T-cell (primary cell): ENCODE data around the gene GCSAM. TPM values are rescaled to one million over a fixed set of nuclear protein-coding genes. Genes with fewer than 3 reads are reported as not detected.
A peak's percentile ranks its signal among the peaks of the same experiment; 100 is the strongest.

Source experiments
- ATAC-seq, 4 experiments: fragments of 200-7000 bp in 3 of 4; fragments of 150-1000 bp in 1 of 4; cut with Tn5 transposase; replicated peaks in 1 of 4; 1 replicate in 3 of 4; 2 replicates in 1 of 4; pipeline ENCODE4 v1.10.0; 2021; ENCODE audit warnings: moderate library complexity in 3 of 4, mild to moderate bottlenecking in 2 of 4, moderate number of reproducible peaks in 1 of 4
- CTCF ChIA-PET, 2 donors: fragments of 300-600 bp; sonication (Branson Sonifier 250); formaldehyde crosslinking; loops; one replicate each; lab custom pipeline; 2022; ENCODE audit warnings: antibody characterized with exemption in 2 of 2; lab: Charles Lee
- POLR2A ChIA-PET, 2 donors: fragments of 300-600 bp; sonication (Branson Sonifier 250); formaldehyde crosslinking; loops; one replicate each; lab custom pipeline; 2022; ENCODE audit warnings: antibody characterized with exemption in 2 of 2; lab: Charles Lee
- DNase-seq, 35 experiments: peaks; one replicate each; pipeline versions ENCODE4 v3.0.0 to v3.0.0-alpha.2; 2013 to 2023
- H3K27ac ChIP-seq: one replicate; pipeline ENCODE4 v1.5.1; 2013; ENCODE audit warnings: low read length
- H3K27me3 ChIP-seq, 2 experiments: replicated peaks in 1 of 2; 1 replicate in 1 of 2; 2 replicates in 1 of 2; pipeline versions ENCODE4 v1.6.1 to v1.7.0; 2013; ENCODE audit warnings: low read length in 1 of 2, mixed read lengths in 1 of 2; ENCODE audit not compliant: control insufficient read depth in 2 of 2, insufficient read depth in 2 of 2; ENCODE audit errors: extremely low read depth in 1 of 2
- H3K36me3 ChIP-seq, 2 donors: 1 replicate in 1 of 2; 2 replicates in 1 of 2; pipeline versions ENCODE4 v1.6.1 to v1.7.0; 2013; ENCODE audit warnings: low read length in 1 of 2; ENCODE audit not compliant: control insufficient read depth in 2 of 2, insufficient read depth in 1 of 2; ENCODE audit errors: extremely low read depth in 1 of 2
- H3K4me1 ChIP-seq, 2 experiments: 1 replicate in 1 of 2; 2 replicates in 1 of 2; pipeline versions ENCODE4 v1.6.1 to v1.7.0; 2013; ENCODE audit warnings: low read length in 2 of 2, mixed read lengths in 1 of 2; ENCODE audit not compliant: insufficient read depth in 2 of 2, control insufficient read depth in 1 of 2; ENCODE audit errors: extremely low read depth in 1 of 2
- H3K4me3 ChIP-seq, 2 donors: 1 replicate in 1 of 2; 2 replicates in 1 of 2; pipeline versions ENCODE4 v1.5.1 to v1.7.0; 2013; ENCODE audit warnings: mild to moderate bottlenecking in 2 of 2, low read length in 1 of 2, moderate library complexity in 1 of 2; ENCODE audit not compliant: control insufficient read depth in 1 of 2; ENCODE audit errors: extremely low read depth in 1 of 2
- H3K9me3 ChIP-seq: 2 replicates; pipeline ENCODE4 v1.7.0; 2013
- H3K27ac Mint-ChIP-seq, 2 donors: one replicate each; pipeline ENCODE4 v1.8.0; 2020 to 2021; ENCODE audit warnings: mild to moderate bottlenecking in 2 of 2, mixed read lengths in 2 of 2
- H3K27me3 Mint-ChIP-seq, 2 donors: one replicate each; pipeline ENCODE4 v1.8.0; 2021 to 2022; ENCODE audit warnings: mixed read lengths in 2 of 2
- H3K36me3 Mint-ChIP-seq: one replicate; pipeline ENCODE4 v1.8.0; 2021; ENCODE audit warnings: mixed read lengths
- H3K4me1 Mint-ChIP-seq, 3 donors: one replicate each; pipeline ENCODE4 v1.8.0; 2020 to 2022; ENCODE audit warnings: mixed read lengths in 3 of 3, mild to moderate bottlenecking in 1 of 3
- H3K4me3 Mint-ChIP-seq, 3 donors: one replicate each; pipeline ENCODE4 v1.8.0; 2020 to 2022; ENCODE audit warnings: mild to moderate bottlenecking in 3 of 3, mixed read lengths in 3 of 3, moderate library complexity in 3 of 3
- H3K9me3 Mint-ChIP-seq, 3 donors: one replicate each; pipeline ENCODE4 v1.8.0; 2020 to 2022; ENCODE audit warnings: mixed read lengths in 3 of 3
- WGBS: methylation state at CpG from one replicate; pipeline ENCODE4 v1.1.5; 2013; ENCODE audit warnings: missing lambda C conversion rate; ENCODE audit not compliant: insufficient coverage; 5-methylcytosine and 5-hydroxymethylcytosine counted together
- total RNA-seq, 35 experiments: library from RNA in 6 of 35; stranded (reverse) in 6 of 35; fragments of 120-200 nt in 1 of 35; gene quantifications; one replicate each; pipeline versions ENCODE4 v1.2.1 to v1.2.4 and lab custom pipeline; 2013 to 2026

GCSAM gene
- total RNA-seq, 5 donors from 2014 or later (not counting 1 experiment from before 2014, with no cell fraction given): 15.8 to 21.6 (median 18.2) TPM

- Mint-ChIP-seq H3K4me1 (peaks cover 52 to 57% (median 55%) of the 10 kb centered on the region in 3 donors), H3K9me3 (no peaks in the 10 kb centered on the region), H3K27ac (no peak overlapping the region), H3K27me3 (no peaks in the 10 kb centered on the region), H3K36me3 (no peaks in the 10 kb centered on the region), H3K4me3 (no peak overlapping the region)
- CTCF ChIA-PET: interaction anchor here (0.5 to 5.2 kb wide), 16 partner anchors 8 to 434 kb away, joined by 3 to 50 read pairs (median 5); partner anchors contain the start of genes SLC9C1 (in 2 of the 2) and CD200 (in 1 of the 2)
- no peaks in the 10 kb centered on the region for H3K27me3 ChIP-seq
- ATAC-seq (no peak), DNase-seq (no peak)
- H3K9me3 ChIP-seq: no peaks in the 10 kb centered on the region
- H3K4me1 ChIP-seq: peaks cover 21 to 33% of the 10 kb centered on the region in 2 experiments
- POLR2A ChIA-PET: interaction anchor here in 1 of 2 donors (1.3 kb wide), 1 partner anchor 12 kb away, joined by 3 read pairs; no protein-coding TSS in a partner anchor
- WGBS: 80% methylated on average over 1 of the region's 4 CpGs
- no peak overlapping the region for H3K4me3 ChIP-seq
- no peak overlapping the region for H3K27ac ChIP-seq
- H3K36me3 ChIP-seq: no peaks in the 10 kb centered on the region
Measured at GRCh38 chr3:112137781-112138180, 4.7 kb upstream of the GCSAM start.

- peak overlapping the region; percentile 73 to 83 for H3K27ac Mint-ChIP-seq
- no peaks in the 10 kb centered on the region for H3K27me3 ChIP-seq
- H3K4me1 ChIP-seq: peaks cover 25 to 40% of the 10 kb centered on the region in 2 experiments
- H3K4me1 Mint-ChIP-seq: peaks cover 58 to 63% (median 61%) of the 10 kb centered on the region in 3 donors
- H3K4me3 Mint-ChIP-seq: no peak overlapping the region
- H3K27ac ChIP-seq: no peak overlapping the region
- ChIA-PET CTCF (interaction anchor here (0.5 to 5.2 kb wide), 20 partner anchors 8 to 435 kb away, joined by 3 to 50 read pairs (median 5); partner anchors contain the start of genes SLC9C1 (in 2 of the 2) and CD200 (in 1 of the 2)), POLR2A (interaction anchor here (0.5 to 1.3 kb wide), 3 partner anchors 12 to 46 kb away, joined by 3 to 4 read pairs (median 3); no protein-coding TSS in a partner anchor)
- no peak overlapping the region for H3K4me3 ChIP-seq
- WGBS: no CpG with 5 or more reads among the region's 5 CpGs
- peak in 27 of 35 experiments; percentile 12 to 68 (median 29) for DNase-seq
- H3K9me3 ChIP-seq: no peaks in the 10 kb centered on the region
- H3K36me3 Mint-ChIP-seq: no peaks in the 10 kb centered on the region
- ATAC-seq: peak in 1 of 4 experiments; percentile 38
- H3K36me3 ChIP-seq: no peaks in the 10 kb centered on the region
- H3K27me3 Mint-ChIP-seq: no peaks in the 10 kb centered on the region
- no peaks in the 10 kb centered on the region for H3K9me3 Mint-ChIP-seq
Measured at GRCh38 chr3:112136959-112137693, 4.1 kb upstream of the GCSAM start.

GRCh38 chr3:112136046-112136445, 3.0 kb upstream of the GCSAM start:
- peaks cover 27 to 47% of the 10 kb centered on the region in 2 experiments for H3K4me1 ChIP-seq
- peaks cover 64 to 71% (median 67%) of the 10 kb centered on the region in 3 donors for H3K4me1 Mint-ChIP-seq
- ChIA-PET POLR2A (interaction anchor here in 1 of 2 donors (1.2 kb wide), 1 partner anchor 13 kb away, joined by 3 read pairs; no protein-coding TSS in a partner anchor), CTCF (interaction anchor here (0.7 to 5.2 kb wide), 8 partner anchors 11 to 395 kb away, joined by 4 to 50 read pairs (median 8); partner anchors contain the start of gene SLC9C1 (in 2 of the 2))
- H3K36me3 ChIP-seq: no peaks in the 10 kb centered on the region
- H3K4me3 Mint-ChIP-seq: peak overlapping the region in 1 of 3 donors; percentile 37
- no peaks in the 10 kb centered on the region for H3K36me3 Mint-ChIP-seq
- no peaks in the 10 kb centered on the region for H3K9me3 ChIP-seq
- H3K4me3 ChIP-seq: no peak overlapping the region
- peak overlapping the region; percentile 87 for H3K27ac ChIP-seq
- no peaks in the 10 kb centered on the region for H3K27me3 ChIP-seq
- no CpG with 5 or more reads among the region's 1 CpG for WGBS
- H3K27me3 Mint-ChIP-seq: no peaks in the 10 kb centered on the region
- ATAC-seq (no peak), DNase-seq (no peak)
- no peaks in the 10 kb centered on the region for H3K9me3 Mint-ChIP-seq
- peak overlapping the region; percentile 93 to 98 for H3K27ac Mint-ChIP-seq

- no peaks in the 10 kb centered on the region for H3K9me3 ChIP-seq
- POLR2A ChIA-PET: interaction anchor here (0.6 to 1.6 kb wide), 2 partner anchors 9 to 188 kb away, joined by 3 to 4 read pairs; no protein-coding TSS in a partner anchor
- peak in 15 of 35 experiments; percentile 12 to 64 (median 27) for DNase-seq
- peak overlapping the region in 1 of 2 donors; percentile 19 for H3K4me3 ChIP-seq
- H3K9me3 Mint-ChIP-seq: no peaks in the 10 kb centered on the region
- H3K27ac ChIP-seq: peak overlapping the region; percentile 87
- H3K4me1 ChIP-seq: peaks cover 40 to 62% of the 10 kb centered on the region in 2 experiments
- H3K27me3 ChIP-seq: no peaks in the 10 kb centered on the region
- no peaks in the 10 kb centered on the region for H3K36me3 Mint-ChIP-seq
- CTCF ChIA-PET: interaction anchor here in 1 of 2 donors (1.1 kb wide), 1 partner anchor 398 kb away, joined by 3 read pairs; no protein-coding TSS in a partner anchor
- H3K36me3 ChIP-seq: no peaks in the 10 kb centered on the region
- no peaks in the 10 kb centered on the region for H3K27me3 Mint-ChIP-seq
- peaks cover 78 to 80% (median 79%) of the 10 kb centered on the region in 3 donors for H3K4me1 Mint-ChIP-seq
- WGBS: 100% methylated on average over 2 of the region's 8 CpGs
- peak overlapping the region; percentile 93 to 98 for H3K27ac Mint-ChIP-seq
- peak overlapping the region; percentile 1 to 90 (median 36) for H3K4me3 Mint-ChIP-seq
- peak; percentile 27 to 32 (median 29) for ATAC-seq
Measured at GRCh38 chr3:112134335-112135124, 1.5 kb upstream of the GCSAM start.

GRCh38 chr3:112133626-112134334, 732 bp upstream of the GCSAM start:
- Histone ChIP-seq H3K4me1 (peaks cover 44 to 69% of the 10 kb centered on the region in 2 experiments), H3K4me3 (peak overlapping the region in 1 of 2 donors; percentile 19), H3K27ac (peak overlapping the region; percentile 87), H3K27me3 (no peaks in the 10 kb centered on the region), H3K9me3 (no peaks in the 10 kb centered on the region), H3K36me3 (no peaks in the 10 kb centered on the region)
- Mint-ChIP-seq H3K27ac (peak overlapping the region; percentile 93 to 98), H3K4me1 (peaks cover 85 to 87% (median 86%) of the 10 kb centered on the region in 3 donors), H3K27me3 (no peaks in the 10 kb centered on the region), H3K4me3 (peak overlapping the region; percentile 86 to 92 (median 90)), H3K36me3 (no peaks in the 10 kb centered on the region), H3K9me3 (no peaks in the 10 kb centered on the region)
- DNase-seq (no peak), ATAC-seq (no peak)
- 89% methylated on average over 5 of the region's 5 CpGs for WGBS
- CTCF ChIA-PET: interaction anchor here in 1 of 2 donors (1.1 to 1.3 kb wide), 2 partner anchors 10 to 399 kb away, joined by 3 read pairs; no protein-coding TSS in a partner anchor
- POLR2A ChIA-PET: interaction anchor here (0.6 to 1.6 kb wide), 2 partner anchors 8 to 189 kb away, joined by 3 to 4 read pairs; no protein-coding TSS in a partner anchor
